ENCODE data around the gene PCDHB16. TPM values are rescaled to one million over a fixed set of nuclear protein-coding genes. Genes with fewer than 3 reads are reported as not detected.
"Not testable (repeated sequence)": the region's sequence is repeated elsewhere in the genome, so short reads cannot be mapped to it uniquely, and the experiment has no call there.

PCDHB16 gene
- total RNA-seq, 1 experiment from 2014 or later, result 6.5 TPM

- WGBS (ENCODE audit: extremely low coverage, insufficient read length, low lambda C conversion rate), result no CpG with 5 or more reads among the region's 18 CpGs
Observed at GRCh38 chr5:141177577-141178191, 4.5 kb upstream of the PCDHB16 start, which contains the start of gene PCDHB8. Gene PCDHB8, plus strand, starts transcription at chr5:141177790. Its CDS starts 245 bp downstream, at chr5:141178035.

DNA sequence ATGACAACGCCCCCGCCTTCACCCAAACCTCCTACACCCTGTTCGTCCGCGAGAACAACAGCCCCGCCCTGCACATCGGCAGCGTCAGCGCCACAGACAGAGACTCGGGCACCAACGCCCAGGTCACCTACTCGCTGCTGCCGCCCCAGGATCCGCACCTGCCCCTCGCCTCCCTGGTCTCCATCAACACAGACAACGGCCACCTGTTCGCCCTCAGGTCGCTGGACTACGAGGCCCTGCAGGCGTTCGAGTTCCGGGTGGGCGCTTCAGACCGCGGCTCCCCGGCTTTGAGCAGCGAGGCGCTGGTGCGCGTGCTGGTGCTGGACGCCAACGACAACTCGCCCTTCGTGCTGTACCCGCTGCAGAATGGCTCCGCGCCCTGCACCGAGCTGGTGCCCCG is 2.8 kb upstream of the PCDHB16 start:
- H4K8ac ChIP-seq (replicated peaks; ENCODE audit: insufficient read length, low read depth, low read length); H3K9ac ChIP-seq (ENCODE audit: extremely low read depth, insufficient read length, low read length); H2AFZ ChIP-seq (ENCODE audit: low read length); H2BK120ac ChIP-seq (ENCODE audit: low read depth, low read length, poor library complexity, severe bottlenecking); H3K79me2 ChIP-seq (ENCODE audit: insufficient read depth, low read length); H3K4me3 Mint-ChIP-seq; H3K27ac Mint-ChIP-seq; H3K56ac ChIP-seq (ENCODE audit: insufficient read length, low read depth, low read length); H3K27me3 ChIP-seq (ENCODE audit: insufficient read depth, low read length); H2AK5ac ChIP-seq (ENCODE audit: insufficient read length, low read length); H3K4me1 ChIP-seq (ENCODE audit: insufficient read depth, low read length); H2BK20ac ChIP-seq (ENCODE audit: low read depth, low read length, poor library complexity, severe bottlenecking); H3K18ac ChIP-seq (ENCODE audit: insufficient read length, low read depth, low read length); H3K27me3 Mint-ChIP-seq (ENCODE audit: low read depth); H2BK15ac ChIP-seq (ENCODE audit: low read depth, low read length); H3K14ac ChIP-seq (ENCODE audit: insufficient read depth, low read length); H3K23me2 ChIP-seq (ENCODE audit: insufficient read length, low read depth, low read length, poor library complexity, severe bottlenecking); H2BK12ac ChIP-seq (ENCODE audit: insufficient read length, low read depth, low read length); H3K79me1 ChIP-seq (ENCODE audit: insufficient read depth, low read depth, low read length, poor library complexity, severe bottlenecking); DNase-seq; H3K4me1 Mint-ChIP-seq; H3K27ac ChIP-seq (ENCODE audit: insufficient read length, low read depth, low read length); H3K4me2 ChIP-seq (ENCODE audit: insufficient read depth, insufficient read length, low read length); H3K23ac ChIP-seq (ENCODE audit: insufficient read length, low read depth, low read length); H3T11ph ChIP-seq (ENCODE audit: low read length); H4K20me1 ChIP-seq (ENCODE audit: control insufficient read depth, insufficient read depth, insufficient read length); H3K4ac ChIP-seq (ENCODE audit: low read depth, low read length); H4K5ac ChIP-seq (ENCODE audit: insufficient read length, low read depth, low read length); H3K9me3 ChIP-seq (ENCODE audit: control insufficient read depth, low read depth, low read length); H4K91ac ChIP-seq (ENCODE audit: insufficient read length, low read depth, low read length); H2BK5ac ChIP-seq (ENCODE audit: insufficient read length, low read length): not testable (repeated sequence)
- Mint-ChIP-seq H3K9me3 (peaks cover 15 to 23% of the 10 kb centered on the region in 2 experiments), H3K36me3 (ENCODE audit: insufficient read depth in 1 of 3, low read depth in 3 of 3) (peaks cover 4 to 19% (median 9%) of the 10 kb centered on the region in 3 experiments)
- no CpG with 5 or more reads among the region's 39 CpGs for WGBS (ENCODE audit: extremely low coverage, insufficient read length, low lambda C conversion rate)

More at GRCh38 chr5:141177577-141178191, 4.5 kb upstream of the PCDHB16 start, which contains the start of gene PCDHB8:
- Mint-ChIP-seq H3K36me3 (ENCODE audit: insufficient read depth in 1 of 3, low read depth in 3 of 3) (peaks cover 4 to 21% (median 10%) of the 10 kb centered on the region in 3 experiments; a peak in 5 of 7 replicates), H3K9me3 (peaks cover 20 to 28% of the 10 kb centered on the region in 2 experiments)
- H4K8ac ChIP-seq (replicated peaks; ENCODE audit: insufficient read length, low read depth, low read length); H2BK5ac ChIP-seq (ENCODE audit: insufficient read length, low read length); H2BK20ac ChIP-seq (ENCODE audit: low read depth, low read length, poor library complexity, severe bottlenecking); H3K4me2 ChIP-seq (ENCODE audit: insufficient read depth, insufficient read length, low read length); H3K27ac Mint-ChIP-seq; H2BK15ac ChIP-seq (ENCODE audit: low read depth, low read length); H2AFZ ChIP-seq (ENCODE audit: low read length); H3K9ac ChIP-seq (ENCODE audit: extremely low read depth, insufficient read length, low read length); H3K27ac ChIP-seq (ENCODE audit: insufficient read length, low read depth, low read length); H2BK120ac ChIP-seq (ENCODE audit: low read depth, low read length, poor library complexity, severe bottlenecking); H3K27me3 ChIP-seq (ENCODE audit: insufficient read depth, low read length); H3T11ph ChIP-seq (ENCODE audit: low read length); H4K5ac ChIP-seq (ENCODE audit: insufficient read length, low read depth, low read length); H4K20me1 ChIP-seq (ENCODE audit: control insufficient read depth, insufficient read depth, insufficient read length); H3K56ac ChIP-seq (ENCODE audit: insufficient read length, low read depth, low read length); H4K91ac ChIP-seq (ENCODE audit: insufficient read length, low read depth, low read length); H3K4ac ChIP-seq (ENCODE audit: low read depth, low read length); H3K79me2 ChIP-seq (ENCODE audit: insufficient read depth, low read length); DNase-seq; H3K23ac ChIP-seq (ENCODE audit: insufficient read length, low read depth, low read length); H3K4me3 Mint-ChIP-seq; H3K79me1 ChIP-seq (ENCODE audit: insufficient read depth, low read depth, low read length, poor library complexity, severe bottlenecking); H3K14ac ChIP-seq (ENCODE audit: insufficient read depth, low read length); H3K4me1 ChIP-seq (ENCODE audit: insufficient read depth, low read length); H3K4me1 Mint-ChIP-seq; H3K23me2 ChIP-seq (ENCODE audit: insufficient read length, low read depth, low read length, poor library complexity, severe bottlenecking); H3K18ac ChIP-seq (ENCODE audit: insufficient read length, low read depth, low read length); H3K27me3 Mint-ChIP-seq (ENCODE audit: low read depth); H2AK5ac ChIP-seq (ENCODE audit: insufficient read length, low read length); H2BK12ac ChIP-seq (ENCODE audit: insufficient read length, low read depth, low read length); H3K9me3 ChIP-seq (ENCODE audit: control insufficient read depth, low read depth, low read length): not testable (repeated sequence)
- TF ChIP-seq, protein P1, sequence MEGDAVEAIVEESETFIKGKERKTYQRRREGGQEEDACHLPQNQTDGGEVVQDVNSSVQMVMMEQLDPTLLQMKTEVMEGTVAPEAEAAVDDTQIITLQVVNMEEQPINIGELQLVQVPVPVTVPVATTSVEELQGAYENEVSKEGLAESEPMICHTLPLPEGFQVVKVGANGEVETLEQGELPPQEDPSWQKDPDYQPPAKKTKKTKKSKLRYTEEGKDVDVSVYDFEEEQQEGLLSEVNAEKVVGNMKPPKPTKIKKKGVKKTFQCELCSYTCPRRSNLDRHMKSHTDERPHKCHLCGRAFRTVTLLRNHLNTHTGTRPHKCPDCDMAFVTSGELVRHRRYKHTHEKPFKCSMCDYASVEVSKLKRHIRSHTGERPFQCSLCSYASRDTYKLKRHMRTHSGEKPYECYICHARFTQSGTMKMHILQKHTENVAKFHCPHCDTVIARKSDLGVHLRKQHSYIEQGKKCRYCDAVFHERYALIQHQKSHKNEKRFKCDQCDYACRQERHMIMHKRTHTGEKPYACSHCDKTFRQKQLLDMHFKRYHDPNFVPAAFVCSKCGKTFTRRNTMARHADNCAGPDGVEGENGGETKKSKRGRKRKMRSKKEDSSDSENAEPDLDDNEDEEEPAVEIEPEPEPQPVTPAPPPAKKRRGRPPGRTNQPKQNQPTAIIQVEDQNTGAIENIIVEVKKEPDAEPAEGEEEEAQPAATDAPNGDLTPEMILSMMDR (conservative IDR thresholded peaks at IDR 0.05), result peak; percentile 43; the same call in 2 of the 3 replicates
